ENCODE data around the gene ST6GAL2. TPM values are rescaled to one million over a fixed set of nuclear protein-coding genes. Genes with fewer than 3 reads are reported as not detected.

The ST6GAL2 gene
- total and polyA plus RNA-seq, 2 experiments from 2014 or later: 0.46 to 0.57 TPM

- Histone ChIP-seq H3K9me3 (ENCODE audit: low read depth) (no peaks in the 10 kb centered on the region), H3K27me3 (no peaks in the 10 kb centered on the region), H3K27ac (no peak overlapping the region), H3K36me3 (no peaks in the 10 kb centered on the region), H3K4me3 (no peak overlapping the region), H3K4me1 (ENCODE audit: low read depth) (no peaks in the 10 kb centered on the region)
- DNase-seq (ENCODE audit: low read depth in 1 of 2, low spot score in 1 of 2): no peak
- TF ChIP-seq CTCF (IDR thresholded peaks at IDR 0.05; ENCODE audit: low read depth, low read length): no peak
Measured at GRCh38 chr2:106904242-106904641, 18.3 kb upstream of the ST6GAL2 start.

GRCh38 chr2:106899786-106900530, 14.0 kb upstream of the ST6GAL2 start:
- peaks cover 3% of the 10 kb centered on the region for H3K27me3 ChIP-seq
- no peak overlapping the region for H3K27ac ChIP-seq
- no peaks in the 10 kb centered on the region for H3K36me3 ChIP-seq
- H3K4me3 ChIP-seq: no peak overlapping the region
- TF ChIP-seq CTCF (IDR thresholded peaks at IDR 0.05; ENCODE audit: low read depth, low read length): no peak
- no peak for DNase-seq (ENCODE audit: low read depth in 1 of 2, low spot score in 1 of 2)
- no peaks in the 10 kb centered on the region for H3K4me1 ChIP-seq (ENCODE audit: low read depth)
- no peaks in the 10 kb centered on the region for H3K9me3 ChIP-seq (ENCODE audit: low read depth)

- H3K4me3 ChIP-seq: no peak overlapping the region
- no peak overlapping the region for H3K27ac ChIP-seq
- no peak for TF ChIP-seq CTCF (IDR thresholded peaks at IDR 0.05; ENCODE audit: low read depth, low read length)
- DNase-seq (ENCODE audit: low read depth in 1 of 2, low spot score in 1 of 2): no peak
- peaks cover 28% of the 10 kb centered on the region for H3K27me3 ChIP-seq
- H3K4me1 ChIP-seq (ENCODE audit: low read depth): no peaks in the 10 kb centered on the region
- H3K9me3 ChIP-seq (ENCODE audit: low read depth): no peaks in the 10 kb centered on the region
- H3K36me3 ChIP-seq: no peaks in the 10 kb centered on the region
Measured at GRCh38 chr2:106894545-106894944, 8.6 kb upstream of the ST6GAL2 start.

GRCh38 chr2:106892048-106892447, 6.1 kb upstream of the ST6GAL2 start:
- TF ChIP-seq CTCF (IDR thresholded peaks at IDR 0.05; ENCODE audit: low read depth, low read length): no peak
- Histone ChIP-seq H3K27ac (no peak overlapping the region), H3K36me3 (no peaks in the 10 kb centered on the region), H3K9me3 (ENCODE audit: low read depth) (no peaks in the 10 kb centered on the region), H3K4me3 (no peak overlapping the region), H3K27me3 (peaks cover 47% of the 10 kb centered on the region), H3K4me1 (ENCODE audit: low read depth) (peaks cover 4% of the 10 kb centered on the region)
- no peak for DNase-seq (ENCODE audit: low read depth in 1 of 2, low spot score in 1 of 2)

GRCh38 chr2:106890606-106891005, 4.6 kb upstream of the ST6GAL2 start:
- Histone ChIP-seq H3K27me3 (peaks cover 61% of the 10 kb centered on the region), H3K4me3 (no peak overlapping the region), H3K36me3 (no peaks in the 10 kb centered on the region), H3K9me3 (ENCODE audit: low read depth) (no peaks in the 10 kb centered on the region), H3K27ac (no peak overlapping the region), H3K4me1 (ENCODE audit: low read depth) (peaks cover 5% of the 10 kb centered on the region)
- TF ChIP-seq CTCF (IDR thresholded peaks at IDR 0.05; ENCODE audit: low read depth, low read length): no peak
- no peak for DNase-seq (ENCODE audit: low read depth in 1 of 2, low spot score in 1 of 2)
